HuH-7.5 (cell line): ENCODE data around the gene CARNS1.
A peak's percentile ranks its signal among the peaks of the same experiment; 100 is the strongest.
"Not testable (repeated sequence)": the region's sequence is repeated elsewhere in the genome, so short reads cannot be mapped to it uniquely, and the experiment has no call there.

Experiments used
- DNase-seq: peaks from one replicate; pipeline ENCODE4 v3.0.0; 2011; ENCODE audit warnings: low spot score

CARNS1 gene

GRCh38 chr11:67465530-67465929 is 50.1 kb downstream of the CARNS1 start:
- not testable (repeated sequence) for DNase-seq

GRCh38 chr11:67466367-67466766 is 50.9 kb downstream of the CARNS1 start:
- DNase-seq: no peak

GRCh38 chr11:67466962-67467771 is 51.7 kb downstream of the CARNS1 start:
- no peak for DNase-seq

GRCh38 chr11:67468056-67468455 is 52.6 kb downstream of the CARNS1 start:
- no peak for DNase-seq

GRCh38 chr11:67468456-67468758 is 52.9 kb downstream of the CARNS1 start:
- no peak for DNase-seq

GRCh38 chr11:67468759-67469507 is 53.5 kb downstream of the CARNS1 start, which contains the start of gene TMEM134:
TMEM134 (minus strand) TSS chr11:67469251; CDS start chr11:67469192, 59 bp downstream.
- DNase-seq: peak; percentile 100

- DNase-seq: no peak
Observed at GRCh38 chr11:67469508-67469811, 54.0 kb downstream of the CARNS1 start.

GRCh38 chr11:67470337-67471002 is 55.0 kb downstream of the CARNS1 start:
- DNase-seq: no peak

GRCh38 chr11:67472882-67473281 is 57.4 kb downstream of the CARNS1 start:
- DNase-seq: no peak
